8988T (cell line): ENCODE data around the gene KPNB1.
"Not testable (repeated sequence)": the region's sequence is repeated elsewhere in the genome, so short reads cannot be mapped to it uniquely, and the experiment has no call there.

Experiments used
- DNase-seq: peaks from one replicate; pipeline ENCODE4 v3.0.0; 2011

Gene KPNB1

DNA sequence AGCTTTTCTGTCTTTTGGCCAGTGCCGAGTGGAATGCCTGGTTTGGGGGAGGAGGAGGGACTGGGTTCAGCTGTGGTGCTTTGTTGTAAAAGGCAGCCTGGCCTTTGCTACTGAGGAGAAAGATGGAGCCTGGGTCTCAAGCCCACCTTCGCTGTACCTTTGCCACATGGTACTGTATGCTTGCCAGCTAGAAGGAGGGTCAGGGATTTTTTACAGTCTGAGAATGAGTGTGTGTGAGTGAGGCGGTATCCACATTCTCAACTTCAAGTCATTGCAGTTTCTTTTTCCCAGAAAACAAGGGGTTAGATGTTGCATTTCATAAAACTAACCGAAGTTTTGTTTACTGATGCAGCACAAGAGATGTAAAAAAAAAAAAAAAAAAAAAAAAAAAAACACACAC is 33.0 kb downstream of the KPNB1 start:
- not testable (repeated sequence) for DNase-seq

GRCh38 chr17:47684025-47684424 is 34.3 kb downstream of the KPNB1 start:
- DNase-seq = no peak

GRCh38 chr17:47684535-47685193 is 34.9 kb downstream of the KPNB1 start:
- no peak for DNase-seq

DNA sequence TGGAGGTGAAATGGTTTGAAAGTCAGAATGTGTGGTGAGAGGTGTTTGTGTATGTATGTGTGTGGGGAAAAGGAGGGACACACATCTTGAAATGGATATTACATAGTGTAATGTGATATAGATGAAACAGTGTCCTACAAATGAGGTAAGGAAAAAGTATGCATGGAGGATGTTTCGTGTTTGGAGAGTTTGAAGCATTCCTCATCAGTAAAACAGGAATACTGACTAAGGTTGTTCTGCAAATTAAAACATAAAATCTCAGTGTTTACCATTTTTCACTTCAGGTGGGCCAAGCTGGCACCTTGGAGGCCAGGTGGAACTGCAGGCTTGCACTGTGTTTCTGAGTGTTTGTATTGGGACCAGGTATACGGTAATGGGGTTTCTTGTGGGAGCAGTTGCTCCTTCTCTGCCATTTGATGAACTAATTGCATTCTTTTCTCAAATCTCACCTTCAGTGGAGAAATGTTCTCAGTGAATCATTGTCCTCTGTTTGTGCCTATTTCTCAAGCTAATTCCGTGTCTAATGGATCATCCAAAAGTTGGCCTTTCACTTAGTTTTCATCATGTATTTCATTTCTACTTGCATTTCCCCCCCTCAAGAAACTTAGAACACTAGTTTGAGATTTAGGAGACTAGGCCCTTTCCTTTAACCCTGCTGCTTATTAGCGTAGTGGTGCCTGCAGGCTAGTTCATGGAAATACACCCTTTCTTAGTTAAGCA is 36.0 kb downstream of the KPNB1 start:
- no peak for DNase-seq

DNA sequence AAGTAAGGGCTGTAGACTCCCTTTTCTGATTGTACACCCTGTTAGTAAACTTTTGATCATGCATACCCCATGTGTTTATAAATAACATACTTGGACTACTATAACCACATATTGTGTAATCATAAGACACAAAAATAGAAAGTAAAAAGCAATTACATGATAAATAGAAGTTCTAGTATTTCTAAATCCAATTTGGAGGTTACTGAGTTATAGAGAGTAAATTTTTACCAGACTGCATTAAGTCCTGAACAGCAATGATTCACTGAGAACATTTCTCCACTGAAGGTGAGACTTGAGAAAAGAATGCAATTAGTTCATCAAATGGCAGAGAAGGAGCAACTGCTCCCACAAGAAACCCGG is 36.5 kb downstream of the KPNB1 start:
- no peak for DNase-seq

DNA sequence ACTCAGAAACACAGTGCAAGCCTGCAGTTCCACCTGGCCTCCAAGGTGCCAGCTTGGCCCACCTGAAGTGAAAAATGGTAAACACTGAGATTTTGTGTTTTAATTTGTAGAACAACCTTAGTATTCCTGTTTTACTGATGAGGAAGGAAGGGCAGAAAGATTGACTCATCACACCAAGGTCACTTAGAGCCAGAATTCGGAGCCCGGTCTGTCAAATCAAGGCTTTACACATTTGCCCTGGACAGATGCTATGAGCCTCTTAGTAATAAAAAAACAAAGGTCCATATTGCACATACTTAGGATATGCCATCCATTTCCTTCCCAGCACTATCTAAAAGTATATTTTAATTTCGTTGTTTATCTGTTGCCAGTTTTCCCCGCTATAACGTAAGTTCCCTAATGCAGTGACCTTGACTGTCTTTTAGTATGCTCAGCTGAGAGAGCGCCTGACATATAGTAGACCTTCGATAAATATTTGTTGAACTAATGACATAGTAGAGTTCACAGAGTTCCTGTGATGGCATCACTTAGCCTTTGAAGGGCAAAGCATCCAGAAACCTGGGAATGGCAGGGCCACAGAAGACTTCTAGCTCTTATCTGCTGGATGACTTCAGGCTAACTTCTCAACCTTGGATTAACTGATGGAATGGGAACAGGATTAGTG is 37.1 kb downstream of the KPNB1 start:
- no peak for DNase-seq

DNA sequence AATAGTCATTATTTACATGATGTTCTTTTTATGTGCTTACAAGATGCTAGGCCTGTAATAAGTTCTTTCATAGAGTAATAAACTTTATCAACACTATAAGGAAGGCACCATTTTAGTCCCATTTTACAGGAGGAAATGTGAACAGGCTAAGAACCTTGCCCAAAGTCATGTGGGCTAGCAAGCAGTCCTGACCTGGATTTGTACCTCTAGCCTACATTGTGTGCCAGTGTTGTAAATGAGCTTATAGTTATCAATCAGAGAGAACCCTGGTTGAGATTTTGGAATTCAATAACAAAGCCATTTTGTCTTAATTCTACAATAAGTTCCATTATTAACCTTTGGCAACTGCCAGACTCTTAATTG is 37.6 kb downstream of the KPNB1 start:
- DNase-seq = no peak

DNA sequence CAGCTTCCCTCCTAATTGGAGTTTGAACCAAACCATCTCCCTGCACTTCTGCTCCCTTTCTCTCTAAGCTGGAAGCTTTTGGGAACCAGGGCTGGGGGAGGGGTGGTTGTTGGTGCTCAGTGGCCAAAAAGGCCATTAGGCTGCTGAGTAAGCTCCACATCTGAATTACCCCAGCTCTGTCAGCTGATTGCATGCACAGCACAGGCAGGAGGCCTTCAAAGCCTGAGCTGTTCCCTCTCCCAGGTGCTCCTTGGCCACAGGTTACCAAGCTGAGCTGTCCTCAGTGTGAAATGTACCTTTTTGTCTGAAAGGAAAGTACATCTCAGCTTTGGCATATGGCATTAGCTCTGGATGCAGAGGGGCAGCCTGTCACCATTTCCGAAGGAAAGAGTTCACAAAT is 38.0 kb downstream of the KPNB1 start:
- peak; percentile 51 for DNase-seq

GRCh38 chr17:47690121-47690520 is 40.4 kb downstream of the KPNB1 start:
- no peak for DNase-seq

GRCh38 chr17:47692137-47692894 is 42.6 kb downstream of the KPNB1 start:
- DNase-seq = no peak

DNA sequence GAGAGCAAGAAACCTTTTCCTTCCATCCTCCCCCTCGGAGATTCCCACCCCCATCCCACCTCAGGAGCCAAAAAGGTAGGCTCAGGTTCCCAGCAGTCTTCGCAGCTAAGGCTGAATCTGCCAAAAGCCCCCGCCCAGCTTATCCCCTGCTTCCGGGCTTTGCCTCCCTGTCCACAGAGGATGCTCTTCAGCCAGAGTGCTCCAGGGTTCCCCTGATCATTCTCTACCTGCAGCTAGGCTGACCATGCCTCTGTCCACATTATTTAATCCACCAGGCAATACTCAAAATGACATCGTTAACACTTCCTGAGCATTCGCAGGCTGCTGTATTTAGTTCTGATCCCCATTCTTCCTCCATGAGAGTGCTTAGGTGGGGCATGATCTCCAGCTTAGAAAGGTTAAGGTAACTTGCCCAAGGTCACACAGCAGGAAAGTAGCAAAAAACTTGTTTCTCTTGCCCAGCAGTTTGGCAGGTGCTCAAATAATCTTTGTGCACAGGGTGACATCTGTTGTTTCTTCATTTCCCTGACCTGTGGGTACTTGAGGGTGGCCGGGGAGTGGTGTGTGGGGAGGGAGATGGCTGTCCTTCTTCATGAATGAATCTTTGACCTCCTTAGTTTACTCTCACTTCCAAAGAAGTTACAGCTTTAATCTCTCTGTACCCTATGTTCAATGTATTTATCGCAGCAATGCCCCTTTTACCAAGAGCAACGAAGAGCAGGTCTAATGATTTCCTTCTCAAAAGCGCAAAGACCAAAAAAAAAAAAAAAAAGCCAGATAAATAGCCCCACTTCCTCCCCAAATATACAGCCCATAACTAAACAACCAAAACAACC is 43.4 kb downstream of the KPNB1 start:
- DNase-seq = peak; percentile 37

DNA sequence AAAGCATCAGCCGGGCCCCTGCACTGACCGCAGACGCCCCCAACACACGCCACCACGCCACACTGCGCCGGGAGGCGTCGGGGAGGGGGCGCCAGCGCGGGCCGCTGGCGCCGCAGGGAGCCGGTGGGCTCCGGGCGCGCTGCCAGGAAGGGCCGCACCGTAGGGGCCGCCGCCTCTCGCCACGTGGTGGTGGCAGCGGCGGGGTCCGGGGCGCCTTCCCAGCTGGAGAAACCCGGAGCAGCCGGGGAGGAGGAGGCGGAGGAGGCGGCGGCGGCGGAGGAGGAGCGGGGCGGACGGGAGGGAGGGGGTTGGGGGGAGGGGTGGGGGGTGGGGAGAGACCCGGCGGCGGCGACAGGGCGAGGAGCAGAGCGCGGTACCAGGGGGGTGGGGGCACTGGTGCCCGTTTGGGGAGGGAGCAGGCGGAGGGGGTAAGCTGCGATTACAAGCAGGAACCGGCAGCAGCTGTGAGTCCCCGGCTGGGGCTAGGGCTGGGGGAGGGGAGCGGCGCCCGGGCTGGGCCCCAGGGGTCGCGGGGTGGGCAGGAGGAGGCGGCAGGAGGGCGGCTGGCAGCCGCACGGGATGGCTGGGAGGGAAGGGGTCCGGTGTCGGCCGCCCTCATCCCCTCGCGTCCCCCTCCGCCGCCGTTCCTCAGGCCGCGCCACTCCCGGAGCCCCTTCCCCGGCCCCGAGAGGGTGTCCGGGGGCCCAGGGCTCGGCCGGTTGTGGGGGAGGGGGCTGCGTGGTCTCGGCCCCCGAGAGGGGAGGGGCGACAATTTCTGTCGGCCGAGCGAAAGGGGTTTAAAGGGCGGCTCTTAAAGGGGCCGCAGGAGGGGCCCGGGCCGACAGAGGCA is 44.2 kb downstream of the KPNB1 start, which contains the start of gene TBKBP1:
Gene TBKBP1 (plus strand): TSS at position 431 of the 850 bp plus-strand sequence. CDS start 1,952 bp downstream, outside the sequence.
- peak; percentile 85 for DNase-seq

GRCh38 chr17:47694581-47695428 is 45.1 kb downstream of the KPNB1 start:
- DNase-seq = peak; percentile 73

DNA sequence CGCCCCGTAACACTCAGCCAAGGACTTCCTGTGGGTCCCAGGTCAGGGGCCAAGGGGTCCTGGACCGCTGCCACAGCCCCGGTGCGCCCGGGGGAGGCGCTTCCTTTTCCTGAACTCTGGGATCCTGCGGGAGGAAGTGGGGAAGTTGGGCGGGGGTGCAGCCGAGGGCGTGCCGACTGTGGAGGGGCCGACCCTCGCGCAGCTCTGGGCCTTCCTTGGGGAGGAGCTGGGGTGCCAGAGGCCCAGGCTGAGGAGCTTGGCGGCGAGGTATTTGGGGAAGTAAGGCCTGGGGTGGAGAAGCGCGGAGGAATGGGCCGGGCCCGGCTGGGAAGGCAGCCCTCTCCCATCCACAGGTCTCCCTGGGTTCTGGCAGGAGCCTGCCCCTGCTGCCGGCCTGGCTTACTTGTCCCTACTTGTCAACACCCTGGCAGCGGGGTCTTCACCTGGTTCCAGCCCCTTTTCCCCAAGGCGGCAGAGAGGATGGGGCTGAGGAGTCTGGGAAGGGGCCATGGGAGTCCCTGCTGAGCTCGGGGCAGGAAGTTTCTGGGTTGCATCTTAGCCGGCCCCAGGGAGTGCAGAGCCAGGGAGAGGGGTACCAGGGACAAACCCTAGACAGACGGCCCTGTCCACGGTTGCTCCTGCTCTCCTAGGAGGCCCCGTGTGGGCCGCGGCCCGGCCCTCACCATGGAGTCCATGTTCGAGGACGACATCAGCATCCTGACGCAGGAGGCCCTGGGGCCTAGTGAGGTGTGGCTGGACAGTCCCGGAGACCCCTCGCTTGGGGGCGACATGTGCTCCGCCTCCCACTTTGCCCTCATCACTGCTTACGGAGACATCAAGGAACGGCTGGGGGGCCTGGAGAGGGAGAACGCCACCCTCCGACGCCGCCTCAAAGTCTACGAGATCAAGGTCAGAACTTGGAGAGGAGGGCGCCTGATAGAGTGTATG is 46.0 kb downstream of the KPNB1 start:
- DNase-seq = peak; percentile 28

DNA sequence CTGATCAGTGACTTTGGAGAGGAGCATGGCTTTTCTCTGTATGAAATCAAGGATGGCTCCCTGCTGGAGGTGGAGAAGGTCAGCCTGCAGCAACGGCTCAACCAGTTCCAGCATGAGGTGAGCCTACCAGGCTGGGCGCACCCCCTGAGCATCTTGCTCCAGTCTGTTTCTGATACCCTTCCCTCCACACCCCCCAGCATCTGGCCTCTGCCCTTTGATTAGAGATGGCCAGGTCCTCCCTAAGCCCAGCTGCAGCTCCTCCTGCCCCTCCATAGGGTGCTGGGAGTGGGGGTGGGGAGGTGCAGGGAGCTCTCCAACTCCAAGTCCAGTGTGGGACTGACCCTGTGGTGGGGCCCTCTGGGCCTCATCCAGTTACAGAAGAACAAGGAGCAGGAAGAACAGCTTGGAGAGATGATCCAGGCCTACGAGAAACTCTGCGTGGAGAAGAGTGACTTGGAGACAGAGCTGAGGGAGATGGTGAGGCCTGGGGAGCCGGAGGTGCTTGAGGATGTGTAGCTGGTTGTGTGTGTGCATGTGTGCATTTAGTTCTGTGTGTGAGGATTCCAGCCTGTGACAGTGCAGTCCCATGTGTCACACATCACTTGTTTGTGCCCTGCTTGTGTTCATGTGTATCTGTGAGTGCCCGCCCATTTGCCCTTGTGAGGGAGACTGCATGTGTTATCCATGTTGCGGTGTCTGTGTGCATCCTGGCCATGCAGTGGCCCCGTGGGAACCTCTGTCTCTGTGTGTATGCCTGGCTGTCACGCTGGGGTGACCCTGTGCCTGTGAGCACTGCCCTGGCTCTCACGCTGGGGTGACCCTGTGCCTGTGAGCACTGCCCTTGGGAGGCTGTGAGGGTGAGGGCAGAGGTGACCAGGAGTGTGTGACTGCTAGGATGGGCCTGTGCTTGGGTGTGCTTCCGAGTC is 47.3 kb downstream of the KPNB1 start:
- peak; percentile 49 for DNase-seq

DNA sequence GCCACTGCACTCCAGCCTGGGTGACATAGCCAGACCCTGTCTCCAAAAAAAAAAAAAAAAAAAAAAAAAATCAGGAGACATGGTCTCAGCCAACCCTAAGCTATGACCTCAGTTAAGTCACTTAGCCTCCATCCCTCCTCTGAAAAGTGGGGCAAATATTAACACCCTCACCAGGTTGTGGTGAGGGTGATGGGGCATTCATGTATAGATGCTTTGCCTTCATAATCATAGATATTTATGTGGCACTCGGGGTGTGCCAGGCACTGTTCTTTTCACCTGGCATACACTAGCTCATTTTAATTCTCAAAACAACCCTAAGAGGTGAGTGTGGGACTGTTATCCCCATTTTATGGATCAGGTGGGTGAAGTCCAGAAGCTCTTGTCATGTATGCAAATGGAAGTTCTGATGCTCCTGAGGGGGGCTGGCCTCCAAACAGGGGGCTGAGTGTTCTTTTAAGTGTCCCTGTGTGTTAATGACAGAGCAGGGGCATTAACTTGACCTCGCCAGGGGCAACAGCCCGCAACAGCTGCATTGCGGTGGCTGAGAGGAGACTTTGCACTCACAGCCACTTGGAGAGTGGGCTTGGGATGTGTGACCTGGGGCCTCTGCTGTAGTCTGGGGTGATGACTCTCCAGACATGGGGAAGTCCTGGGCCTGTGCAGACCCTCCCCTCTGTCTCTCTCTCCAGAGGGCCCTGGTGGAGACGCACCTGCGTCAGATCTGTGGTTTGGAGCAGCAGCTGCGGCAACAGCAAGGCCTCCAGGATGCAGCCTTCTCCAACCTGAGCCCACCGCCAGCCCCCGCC is 48.4 kb downstream of the KPNB1 start:
- peak; percentile 28 for DNase-seq
